22Rv1 (cell line): Measurements from ENCODE around the gene C6orf47.

Source experiments
- H3K27ac ChIP-seq: fragments of 450-650 bp; 2 replicates; pipeline ENCODE4 v1.5.1; 2017
- CTCF ChIP-seq: fragments of 450-650 bp; IDR thresholded peaks from 2 replicates; pipeline ENCODE4 v1.5.1; 2017; ENCODE audit warnings: mild to moderate bottlenecking
- ZFX ChIP-seq: fragments of 450-650 bp; IDR thresholded peaks from 2 replicates; pipeline ENCODE4 v1.6.1; 2017; ENCODE audit warnings: antibody characterized with exemption, borderline replicate concordance

The C6orf47 gene

GRCh38 chr6:31669676-31670075, 9.1 kb upstream of the C6orf47 start, which contains the start of gene LY6G5B:
Gene LY6G5B, plus strand, starts transcription at chr6:31669976. Its CDS starts 975 bp downstream, at chr6:31670951.
- H3K27ac ChIP-seq = no peak within 1 kb of the TSS
- TF ChIP-seq CTCF (no peak), ZFX (no peak)

GRCh38 chr6:31666337-31666965, 5.9 kb upstream of the C6orf47 start:
- TF ChIP-seq CTCF = no peak
- no peak for TF ChIP-seq ZFX
- peak overlapping the region; percentile 99 for H3K27ac ChIP-seq

- peak within 1 kb of the TSS; percentile 99 for H3K27ac ChIP-seq
- TF ChIP-seq ZFX = no peak
These were observed 5.1 kb upstream of the C6orf47 start, which contains the start of gene CSNK2B for GRCh38 chr6:31665501-31666336. Gene CSNK2B, plus strand, starts transcription at chr6:31666080. Its CDS starts 752 bp downstream, at chr6:31666832.

GRCh38 chr6:31664790-31665500, 4.4 kb upstream of the C6orf47 start, which contains the start of gene GPANK1:
Gene GPANK1, minus strand, starts transcription at chr6:31664997. Its CDS starts 519 bp downstream, at chr6:31664478.
- TF ChIP-seq ZFX = no peak
- TF ChIP-seq CTCF = no peak
- H3K27ac ChIP-seq = peak within 1 kb of the TSS; percentile 99

- TF ChIP-seq ZFX = no peak
- TF ChIP-seq CTCF = no peak
- H3K27ac ChIP-seq = peak overlapping the region; percentile 99
These were observed 3.6 kb upstream of the C6orf47 start for GRCh38 chr6:31663961-31664789.

GRCh38 chr6:31663126-31663960, 2.8 kb upstream of the C6orf47 start:
- peak overlapping the region; percentile 99 for H3K27ac ChIP-seq

More at GRCh38 chr6:31663126-31663960, 2.8 kb upstream of the C6orf47 start:
- TF ChIP-seq CTCF (no peak), ZFX (no peak)
